OCI-M2 (cell line): ENCODE data around the gene ZNF587.
"Not testable (repeated sequence)": the region's sequence is repeated elsewhere in the genome, so short reads cannot be mapped to it uniquely, and the experiment has no call there.

Experiments used
- DNase-seq: peaks from one replicate; lab custom pipeline; 2025; ENCODE audit not compliant: unreplicated experiment; lab: John Stamatoyannopoulos, UW

Gene ZNF587

DNA sequence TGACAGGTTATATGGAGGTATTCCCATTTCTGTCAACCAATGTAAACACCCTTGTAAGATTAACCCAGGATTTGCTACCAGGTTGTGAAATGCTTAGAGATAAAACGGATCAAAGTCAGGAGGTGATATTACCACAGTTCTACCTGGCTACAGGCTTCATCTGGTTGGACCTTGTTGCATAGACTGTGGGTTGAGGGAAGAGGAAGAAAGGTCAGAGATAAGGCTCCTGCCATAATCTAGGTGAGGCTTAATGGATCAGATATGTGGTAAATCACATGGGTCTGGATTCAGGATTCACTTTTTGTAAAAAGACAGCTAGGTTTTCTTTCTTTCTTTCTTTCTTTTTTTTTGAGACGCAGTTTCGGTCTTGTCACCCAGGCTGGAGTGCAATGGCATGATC, 28.2 kb upstream of the ZNF587 start:
- not testable (repeated sequence) for DNase-seq

DNA sequence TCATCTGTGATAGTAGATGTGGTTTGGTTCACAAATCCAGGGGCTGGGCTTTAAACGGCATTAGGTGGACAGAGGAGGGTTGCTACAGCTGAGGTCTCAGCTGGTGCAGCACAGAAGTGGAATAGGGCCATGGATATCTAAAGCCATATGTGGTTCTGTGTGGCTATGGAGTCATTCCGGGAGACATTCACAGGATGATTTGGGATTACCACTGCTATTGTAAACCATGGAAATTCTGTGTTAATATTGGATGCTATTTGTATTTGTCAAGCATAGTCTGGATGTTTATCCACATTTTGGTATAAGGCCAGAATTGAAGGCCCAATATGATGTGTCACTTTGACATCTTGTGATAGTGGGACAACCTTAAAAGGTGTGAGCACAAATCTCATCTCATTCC, 26.5 kb upstream of the ZNF587 start:
- DNase-seq = not testable (repeated sequence)

DNA sequence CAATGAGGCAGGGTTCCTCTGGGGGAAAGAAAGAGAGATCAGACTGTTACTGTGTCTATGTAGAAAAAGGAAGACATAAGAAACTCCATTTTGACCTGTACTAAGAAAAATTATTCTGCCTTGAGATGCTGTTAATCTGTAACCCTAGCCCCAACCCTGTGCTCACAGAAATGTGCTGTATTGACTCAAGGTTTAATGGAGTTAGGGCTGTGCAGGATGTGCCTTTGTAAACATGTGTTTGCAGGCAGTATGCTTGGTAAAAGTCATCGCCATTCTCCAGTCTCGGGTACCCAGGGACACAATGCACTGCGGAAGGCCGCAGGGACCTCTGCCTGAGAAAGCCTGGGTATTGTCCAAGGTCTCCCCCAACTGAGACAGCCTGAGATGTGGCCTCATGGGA, 26.1 kb upstream of the ZNF587 start:
- DNase-seq = not testable (repeated sequence)

DNA sequence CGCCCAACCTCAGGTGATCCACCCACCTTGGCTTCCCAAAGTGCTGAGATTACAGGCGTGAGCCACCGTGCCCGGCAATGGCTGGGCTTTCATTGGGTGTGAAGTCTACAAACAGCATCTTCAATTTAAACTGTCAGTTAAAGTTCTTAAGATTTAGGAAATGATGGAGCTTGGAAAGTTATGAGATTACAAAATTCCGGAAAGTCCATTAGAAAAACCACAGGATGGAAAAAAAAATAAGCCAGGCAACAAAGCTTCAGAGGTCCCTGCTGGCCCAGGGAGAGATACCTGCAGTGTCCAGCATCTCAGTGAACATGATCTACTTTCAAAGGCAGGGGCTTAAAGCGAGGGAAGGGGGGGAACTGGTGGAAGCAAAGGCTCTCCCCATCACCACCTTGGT, 24.1 kb upstream of the ZNF587 start:
- no peak for DNase-seq

DNA sequence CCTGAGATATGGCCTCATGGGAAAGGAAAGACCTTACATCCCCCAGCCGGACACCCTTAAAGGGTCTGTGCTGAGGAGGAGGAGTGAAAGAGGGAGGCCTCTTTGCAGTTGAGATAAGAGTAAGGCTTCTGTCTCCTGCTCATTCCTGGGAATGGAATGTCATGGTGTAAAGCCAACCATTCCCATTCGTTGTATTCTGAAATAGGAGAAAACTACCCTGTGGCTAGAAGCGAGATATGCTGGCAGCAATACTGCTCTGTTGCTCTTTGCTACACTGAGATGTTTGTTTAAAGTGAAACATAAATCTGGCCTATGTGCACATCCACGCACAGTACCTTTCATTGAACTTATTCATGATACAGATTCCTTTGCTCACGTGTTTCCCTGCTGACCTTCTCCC, 20.3 kb upstream of the ZNF587 start:
- no peak for DNase-seq

DNA sequence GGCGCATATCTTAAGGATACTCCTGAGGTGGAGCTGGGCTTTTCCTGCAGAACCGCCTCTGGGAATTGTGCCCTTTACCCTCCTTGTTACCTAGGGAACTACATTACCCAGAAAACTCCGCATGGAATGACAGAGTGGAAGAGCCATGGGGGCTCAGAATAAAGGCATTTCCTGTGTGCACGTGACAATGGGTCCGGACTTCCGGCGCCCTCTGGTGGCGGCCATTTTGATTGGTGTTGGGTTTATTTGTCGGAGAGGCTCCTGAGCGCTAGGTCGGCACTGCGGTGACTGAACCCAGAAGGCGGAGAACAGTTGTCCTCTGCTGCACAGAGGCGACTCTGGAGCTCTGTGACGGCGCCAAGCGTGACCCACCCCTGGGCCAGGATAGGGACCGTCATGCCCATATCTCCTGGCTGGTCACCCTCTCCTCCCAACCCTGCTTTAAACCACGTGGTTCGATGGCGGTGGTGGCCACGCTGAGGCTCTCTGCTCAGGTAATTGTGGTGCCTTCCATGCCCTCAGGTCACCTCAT, 19.5 kb upstream of the ZNF587 start, which contains the start of gene ZNF587B:
Gene ZNF587B (plus strand): TSS at position 229 of the 532 bp plus-strand sequence. CDS start 230 bp downstream, at position 459.
- DNase-seq = no peak

DNA sequence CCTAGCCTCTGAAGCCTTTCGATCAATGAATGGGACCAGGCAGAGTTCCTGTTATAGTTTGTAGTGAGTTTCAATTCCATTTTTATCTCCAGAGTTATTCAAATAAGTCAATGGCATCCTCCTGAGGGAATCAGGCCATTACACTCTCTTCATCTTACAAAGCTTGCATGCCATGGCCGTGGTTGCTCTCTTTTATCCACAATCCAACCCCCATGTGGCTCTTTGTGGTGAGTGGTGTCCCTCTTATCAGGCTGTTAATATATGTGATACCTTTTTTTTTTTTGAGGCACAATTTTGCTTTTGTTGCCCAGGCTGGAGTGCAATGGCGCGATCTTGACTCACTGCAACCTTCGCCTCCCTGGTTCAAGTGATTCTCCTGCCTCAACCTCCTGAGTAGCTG, 12.7 kb upstream of the ZNF587 start:
- not testable (repeated sequence) for DNase-seq

DNA sequence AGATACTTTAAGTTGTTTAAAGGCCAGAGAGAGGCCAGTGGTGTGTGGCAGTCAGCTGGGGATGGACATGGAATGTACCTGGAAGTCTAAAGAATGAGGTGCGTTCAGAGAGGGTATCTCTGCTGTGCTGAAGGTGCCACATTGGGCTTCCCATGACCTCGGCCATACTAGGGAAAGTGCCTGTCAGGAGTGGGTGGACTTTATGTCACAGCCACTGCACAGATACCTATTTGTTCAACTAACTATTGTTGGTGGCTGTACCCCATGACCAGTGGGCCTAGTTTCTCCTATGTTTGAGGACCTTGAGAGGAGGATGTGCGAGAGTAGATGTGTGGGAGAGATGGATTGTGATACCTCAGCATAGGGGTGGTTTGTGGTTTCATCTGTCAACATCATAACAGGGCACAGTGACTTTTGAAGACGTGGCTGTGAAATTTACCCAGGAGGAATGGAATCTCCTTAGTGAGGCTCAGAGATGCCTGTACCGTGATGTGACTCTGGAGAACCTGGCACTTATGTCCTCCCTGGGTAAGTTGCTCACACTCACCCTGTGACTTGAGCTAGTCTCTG, 11.0 kb upstream of the ZNF587 start:
- not testable (repeated sequence) for DNase-seq

DNA sequence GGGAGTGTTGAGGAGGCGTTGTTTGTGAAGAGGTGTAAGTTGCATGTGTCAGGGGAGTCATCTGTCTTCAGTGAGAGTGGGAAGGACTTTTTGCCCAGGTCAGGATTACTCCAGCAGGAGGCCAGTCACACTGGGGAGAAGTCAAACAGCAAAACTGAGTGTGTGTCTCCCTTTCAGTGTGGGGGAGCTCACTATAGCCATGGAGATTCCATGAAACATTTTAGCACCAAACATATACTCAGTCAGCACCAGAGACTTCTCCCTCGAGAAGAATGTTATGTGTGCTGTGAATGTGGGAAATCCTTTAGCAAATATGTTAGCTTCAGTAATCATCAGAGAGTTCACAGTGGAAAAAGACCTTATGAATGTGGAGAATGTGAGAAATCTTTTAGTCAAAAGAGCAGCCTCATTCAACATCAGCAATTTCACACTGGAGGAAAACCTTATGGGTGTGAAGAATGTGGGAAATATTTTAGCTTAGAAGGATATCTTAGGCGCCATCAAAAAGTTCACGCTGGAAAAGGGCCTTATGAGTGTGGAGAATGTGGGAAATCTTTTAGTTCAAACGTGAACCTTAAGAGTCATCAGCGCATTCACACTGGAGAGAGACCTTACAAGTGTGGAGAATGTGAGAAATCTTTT, 8.4 kb upstream of the ZNF587 start:
- no peak for DNase-seq

DNA sequence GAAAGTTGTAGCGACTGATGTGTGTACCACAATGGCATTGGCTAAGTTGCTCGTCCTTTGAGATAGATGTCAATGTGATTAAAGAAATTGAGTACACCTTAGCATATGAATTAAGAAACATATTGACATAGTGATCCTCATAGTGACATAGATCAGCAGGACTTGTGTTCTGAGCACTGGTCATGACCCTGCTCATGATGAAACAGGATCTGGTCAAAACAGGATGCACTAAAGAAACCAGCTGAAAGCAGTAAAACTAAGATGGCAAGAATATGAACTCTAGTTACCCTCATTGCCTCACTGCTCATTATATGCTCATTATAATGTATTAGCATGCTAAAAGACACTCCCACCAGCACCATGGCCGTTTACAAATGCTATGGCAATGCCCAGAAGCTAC, 2.5 kb upstream of the ZNF587 start:
- not testable (repeated sequence) for DNase-seq

DNA sequence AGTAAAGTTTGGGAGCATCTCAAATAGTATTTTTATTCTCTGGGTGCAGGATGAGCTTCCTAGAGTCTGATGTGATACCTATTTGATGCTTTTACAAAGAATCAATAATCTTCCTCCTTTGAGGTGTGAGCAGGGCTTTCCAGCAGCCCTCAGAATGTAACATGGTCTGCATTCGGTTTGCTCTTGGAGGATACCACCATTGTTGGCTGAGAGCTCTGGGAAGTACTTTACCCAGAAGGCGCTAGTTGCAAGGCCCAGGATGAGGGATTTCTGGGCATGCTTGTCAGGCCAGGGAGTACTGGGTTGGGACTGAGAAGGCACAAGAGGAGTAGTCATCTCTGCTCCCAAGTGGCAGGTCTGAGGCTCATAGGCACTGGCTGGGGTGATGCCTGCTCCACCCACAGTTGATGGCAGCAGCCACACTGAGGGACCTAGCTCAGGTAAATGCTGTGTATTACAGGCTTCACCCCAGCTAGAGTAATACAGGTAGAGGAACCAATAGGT, 445 bp upstream of the ZNF587 start:
- DNase-seq = not testable (repeated sequence)

DNA sequence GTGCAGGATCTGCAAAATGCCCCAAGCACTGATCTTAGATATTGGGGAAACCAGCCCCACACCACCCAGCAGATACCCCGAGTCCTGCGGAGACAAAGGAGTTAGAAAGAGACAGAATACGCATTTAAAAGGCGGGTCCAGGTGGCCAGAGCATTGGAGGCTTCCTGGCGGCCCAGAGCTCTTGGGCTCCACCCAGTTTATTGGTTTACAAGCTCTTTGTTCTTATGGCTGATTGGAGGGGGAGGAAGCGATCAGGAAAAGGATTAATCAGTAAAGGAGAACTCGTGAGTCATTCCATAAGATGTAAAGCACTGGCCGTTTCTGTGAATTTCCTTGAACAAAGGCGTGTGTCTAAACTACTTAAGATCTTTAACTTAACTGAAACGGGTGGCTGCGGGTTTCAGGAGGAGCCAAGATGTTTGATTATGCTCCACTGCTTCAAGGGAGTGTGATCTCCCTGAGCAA, 926 bp downstream of the ZNF587 start:
- DNase-seq = no peak

DNA sequence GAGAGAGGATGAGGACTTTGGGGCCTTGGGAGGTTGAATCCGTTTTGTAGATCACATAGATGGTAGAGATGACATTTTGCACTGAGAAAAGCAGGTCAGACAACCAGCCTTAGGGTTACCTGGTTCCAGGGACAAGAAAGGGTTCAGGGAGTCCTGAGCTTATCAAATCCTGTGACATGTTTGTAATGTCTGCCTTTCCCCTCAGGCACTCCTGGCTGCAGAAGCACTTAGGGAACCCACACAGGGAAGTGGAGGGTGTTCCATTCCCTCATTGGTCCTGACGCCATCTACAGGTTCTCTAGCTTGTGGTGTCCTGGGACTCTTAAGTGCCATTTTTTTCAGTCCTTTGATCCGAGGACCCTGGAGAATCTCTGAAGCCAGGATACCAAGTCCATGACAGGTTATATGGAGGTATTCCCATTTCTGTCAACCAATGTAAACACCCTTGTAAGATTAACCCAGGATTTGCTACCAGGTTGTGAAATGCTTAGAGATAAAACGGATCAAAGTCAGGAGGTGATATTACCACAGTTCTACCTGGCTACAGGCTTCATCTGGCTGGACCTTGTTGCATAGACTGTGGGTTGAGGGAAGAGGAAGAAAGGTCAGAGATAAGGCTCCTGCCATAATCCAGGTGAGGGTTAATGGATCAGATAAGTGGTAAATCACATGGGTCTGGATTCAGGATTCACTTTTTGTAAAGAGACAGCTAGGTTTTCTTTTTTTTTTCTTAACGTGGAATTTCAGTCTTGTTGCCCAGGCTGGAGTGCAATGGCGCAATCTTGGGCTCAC, 2.3 kb downstream of the ZNF587 start:
- not testable (repeated sequence) for DNase-seq

DNA sequence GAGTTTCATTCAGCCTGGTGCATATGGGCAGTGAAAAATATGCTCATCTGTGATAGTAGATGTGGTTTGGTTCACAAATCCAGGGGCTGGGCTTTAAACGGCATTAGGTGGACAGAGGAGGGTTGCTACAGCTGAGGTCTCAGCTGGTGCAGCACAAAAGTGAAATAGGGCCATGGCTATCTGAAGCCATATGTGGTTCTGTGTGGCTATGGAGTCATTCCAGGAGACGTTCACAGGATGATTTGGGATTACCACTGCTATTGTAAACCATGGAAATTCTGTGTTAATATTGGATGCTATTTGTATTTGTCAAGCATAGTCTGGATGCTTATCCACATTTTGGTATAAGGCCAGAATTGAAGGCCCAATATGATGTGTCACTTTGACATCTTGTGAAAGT, 4.5 kb downstream of the ZNF587 start:
- DNase-seq = not testable (repeated sequence)

DNA sequence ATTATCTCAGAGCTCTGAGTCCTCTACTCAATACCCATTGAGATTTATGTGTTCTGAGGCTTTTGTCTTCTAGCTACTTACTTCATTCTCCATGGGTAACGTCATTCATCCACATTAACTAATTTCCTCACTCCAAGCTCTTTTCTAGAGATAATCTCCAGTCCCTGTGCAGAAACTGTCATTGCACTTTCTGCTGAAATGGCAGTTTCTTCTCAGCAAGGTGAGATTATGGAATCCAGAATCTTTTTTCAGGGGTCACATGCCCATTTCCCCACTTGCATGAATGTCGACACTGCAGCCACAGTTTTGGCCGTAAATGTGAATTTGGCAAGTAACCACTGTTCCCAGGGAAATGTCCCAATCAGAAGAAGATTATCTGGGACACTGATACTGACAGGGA, 12.7 kb downstream of the ZNF587 start:
- DNase-seq = not testable (repeated sequence)

DNA sequence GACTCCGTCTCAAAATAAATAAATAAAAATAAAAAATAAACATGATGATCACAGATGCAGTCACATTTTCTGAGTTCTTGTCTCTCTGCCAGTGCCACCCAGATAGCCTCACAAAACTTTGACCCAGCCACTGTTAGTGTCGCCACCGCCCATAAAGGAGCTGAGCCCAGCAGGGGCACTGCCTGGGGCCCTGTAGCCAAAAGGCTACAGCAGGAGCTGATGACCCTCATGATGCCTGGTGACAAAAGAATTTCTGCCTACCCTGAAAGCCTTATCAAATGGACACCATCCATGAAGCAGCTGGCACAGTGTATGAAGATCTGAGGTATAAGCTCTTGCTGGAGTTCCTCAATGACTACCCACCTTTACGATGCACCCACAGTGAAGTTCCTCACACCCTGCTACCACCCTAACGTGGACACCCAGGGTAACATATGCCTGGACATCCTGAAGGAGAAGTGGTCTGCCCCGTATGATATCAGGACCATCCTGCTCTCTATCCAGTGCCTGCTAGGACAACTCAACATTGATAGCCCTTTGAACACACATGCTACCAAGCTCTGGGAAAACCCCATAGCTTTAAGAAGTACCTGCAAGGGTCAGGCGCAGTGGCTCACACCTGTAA, 18.3 kb downstream of the ZNF587 start:
- no peak for DNase-seq

DNA sequence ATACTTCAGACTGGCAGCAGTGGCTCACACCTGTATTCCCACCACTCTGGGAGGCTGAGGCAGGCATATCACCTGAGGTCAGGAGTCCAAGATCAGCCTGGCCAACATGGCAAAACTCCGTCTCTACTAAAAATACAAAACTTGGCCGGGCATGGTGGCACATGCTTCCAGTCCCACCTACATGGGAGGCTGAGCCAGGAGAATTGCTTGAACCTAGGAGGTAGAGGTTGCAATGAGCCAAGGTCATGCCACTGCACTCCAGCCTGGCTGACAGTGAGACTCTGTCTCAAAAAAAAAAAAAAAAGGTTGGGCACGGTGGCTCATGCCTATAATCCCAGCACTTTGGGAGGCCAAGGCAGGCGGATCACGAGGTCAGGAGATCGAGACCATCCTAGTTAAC, 20.0 kb downstream of the ZNF587 start:
- DNase-seq = not testable (repeated sequence)

DNA sequence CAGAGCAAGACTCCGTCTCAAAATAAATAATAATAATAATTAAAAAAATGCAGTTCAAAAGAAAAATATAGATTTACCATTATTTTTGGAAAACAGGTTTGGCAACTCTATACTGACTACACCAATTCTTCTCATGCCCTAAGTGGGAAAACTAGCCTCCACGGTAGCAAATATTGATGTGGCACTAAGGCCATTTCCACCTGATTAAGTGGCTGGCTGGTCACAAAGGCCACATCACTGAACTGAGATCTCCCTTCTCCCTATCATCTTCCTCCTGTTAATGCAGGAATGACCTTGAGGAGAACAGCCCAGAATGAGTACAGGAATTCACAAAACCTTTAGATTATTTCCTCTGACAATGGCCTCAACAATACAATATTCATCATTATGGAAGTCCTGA, 20.6 kb downstream of the ZNF587 start:
- no peak for DNase-seq

DNA sequence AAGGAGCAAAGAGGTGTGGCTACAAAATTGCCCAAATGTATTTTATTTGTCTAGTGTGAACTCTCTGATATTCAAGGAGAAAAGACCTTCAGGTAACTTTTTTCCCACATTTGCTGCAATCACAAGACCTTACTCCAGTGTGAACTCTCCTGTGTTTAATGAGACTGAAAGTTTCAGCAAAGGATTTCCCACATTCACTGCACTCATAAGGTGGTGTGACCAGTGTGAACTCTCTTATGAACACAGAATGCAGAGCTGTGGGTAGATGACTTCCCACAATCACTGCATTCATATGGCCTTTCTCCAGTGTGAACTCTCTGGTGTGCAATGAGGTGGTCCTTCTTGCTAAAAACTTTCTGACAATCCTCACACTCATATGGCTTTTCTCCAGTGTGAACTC, 22.8 kb downstream of the ZNF587 start:
- no peak for DNase-seq

DNA sequence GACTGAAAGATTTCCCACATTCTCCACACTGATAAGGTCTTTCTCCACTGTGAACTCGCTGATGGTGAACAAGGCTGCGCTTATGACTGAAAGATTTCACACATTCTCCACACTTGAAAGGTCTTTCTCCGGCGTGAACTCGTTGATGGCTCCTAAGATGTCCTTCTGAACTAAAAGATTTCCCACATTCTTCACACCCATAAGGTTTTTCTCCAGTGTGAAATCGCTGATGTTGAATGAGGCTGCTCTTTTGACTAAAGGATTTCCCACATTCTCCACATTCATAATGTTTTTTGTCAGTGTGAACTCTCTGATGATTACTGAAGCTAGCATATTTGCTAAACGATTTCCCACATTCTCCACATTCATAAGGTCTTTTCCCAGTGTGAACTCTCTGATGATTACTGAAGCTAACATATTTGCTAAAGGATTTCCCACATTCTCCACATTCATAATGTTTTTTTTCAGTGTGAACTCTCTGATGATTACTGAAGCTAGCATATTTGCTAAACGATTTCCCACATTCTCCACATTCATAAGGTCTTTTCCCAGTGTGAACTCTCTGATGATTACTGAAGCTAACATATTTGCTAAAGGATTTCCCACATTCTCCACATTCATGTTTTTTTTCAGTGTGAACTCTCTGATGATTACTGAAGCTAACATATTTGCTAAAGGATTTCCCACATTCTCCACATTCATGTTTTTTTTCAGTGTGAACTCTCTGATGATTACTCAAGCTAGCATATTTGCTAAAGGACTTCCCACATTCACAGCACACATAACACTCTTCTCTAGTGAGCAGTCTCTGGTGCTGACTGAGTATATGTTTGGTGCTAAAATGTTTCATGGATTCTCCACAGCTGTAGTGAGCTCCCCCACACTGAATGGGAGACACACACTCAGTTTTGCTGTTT, 24.5 kb downstream of the ZNF587 start:
- not testable (repeated sequence) for DNase-seq
